HG03457 (cell line): ENCODE results near the gene TBL3.

Source experiments
- ATAC-seq: cut with Tn5 transposase; IDR thresholded peaks from one replicate; pipeline ENCODE4 v1.9.1; 2021; ENCODE audit warnings: moderate number of reproducible peaks; ENCODE audit not compliant: unreplicated experiment

The TBL3 gene

DNA sequence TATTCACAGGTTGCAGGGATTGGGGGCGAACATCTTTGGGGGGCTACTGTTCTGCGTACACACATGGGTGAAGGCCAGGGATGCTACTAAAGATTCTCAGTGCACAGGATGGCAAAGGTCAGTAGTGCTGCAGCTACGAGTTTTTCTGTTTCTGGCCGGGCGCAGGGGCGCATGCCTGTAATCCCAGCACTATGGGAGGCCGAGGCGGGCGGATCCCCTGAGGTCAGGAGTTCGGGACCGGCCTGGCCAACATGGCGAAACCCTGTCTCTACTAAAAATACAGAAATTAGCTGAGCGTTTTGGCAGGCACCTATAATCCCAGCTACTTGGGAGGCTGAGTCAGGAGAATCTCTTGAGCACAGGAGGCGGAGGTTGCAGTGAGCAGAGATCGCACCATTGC is 41.7 kb downstream of the TBL3 start:
- ATAC-seq, result no peak

DNA sequence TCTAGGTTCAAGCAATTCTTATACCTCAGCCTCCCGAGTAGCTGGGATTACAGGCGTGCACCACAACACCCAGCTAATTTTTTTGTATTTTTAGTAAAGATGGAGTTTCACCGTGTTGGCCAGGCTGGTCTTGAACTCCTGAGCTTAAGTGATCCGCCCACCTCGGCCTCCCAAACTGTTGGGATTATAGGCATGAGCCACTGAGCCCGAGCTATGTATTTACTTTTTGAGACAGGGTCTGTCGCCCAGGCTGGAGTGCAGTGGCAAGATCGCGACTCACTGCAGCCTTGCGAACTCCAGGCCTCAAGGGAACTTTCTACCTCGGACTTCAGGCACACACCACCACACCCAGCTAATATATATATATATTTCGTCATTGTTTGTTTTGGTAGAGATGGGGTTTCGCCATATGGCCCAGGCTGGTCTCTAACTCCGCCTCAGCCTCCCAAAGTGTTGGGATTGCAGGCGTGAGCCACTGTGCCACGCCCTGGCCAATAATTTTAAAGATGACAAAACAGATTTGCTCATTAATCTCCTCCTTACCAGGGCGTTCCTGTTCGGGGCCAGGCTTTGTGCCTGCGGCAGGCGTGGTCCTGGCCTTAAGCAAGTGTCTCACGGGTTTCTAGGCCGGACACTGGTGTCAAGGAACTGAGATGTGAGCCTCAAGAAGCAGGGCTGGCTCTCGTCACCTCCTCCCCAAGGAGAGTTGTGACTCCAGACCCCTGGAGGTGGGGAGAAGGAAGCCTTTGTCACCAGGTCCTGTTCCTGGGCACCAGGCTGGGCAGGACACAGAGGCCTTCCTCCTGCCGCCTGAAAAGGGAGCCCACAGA is 43.5 kb downstream of the TBL3 start:
- no peak for ATAC-seq

DNA sequence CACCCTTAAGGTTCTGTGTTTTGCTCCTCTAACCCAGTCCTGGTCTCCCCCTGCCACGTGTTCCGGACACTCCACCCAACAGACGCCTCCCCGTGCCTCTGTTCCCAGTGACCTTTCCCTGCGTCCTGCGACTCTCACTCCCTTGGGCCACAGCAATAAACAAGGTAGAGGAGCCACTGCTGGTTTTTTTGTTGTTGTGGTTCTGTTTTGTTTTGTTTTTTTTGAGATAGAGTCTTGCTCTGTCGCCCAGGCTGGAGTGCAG is 44.0 kb downstream of the TBL3 start:
- ATAC-seq, result no peak

DNA sequence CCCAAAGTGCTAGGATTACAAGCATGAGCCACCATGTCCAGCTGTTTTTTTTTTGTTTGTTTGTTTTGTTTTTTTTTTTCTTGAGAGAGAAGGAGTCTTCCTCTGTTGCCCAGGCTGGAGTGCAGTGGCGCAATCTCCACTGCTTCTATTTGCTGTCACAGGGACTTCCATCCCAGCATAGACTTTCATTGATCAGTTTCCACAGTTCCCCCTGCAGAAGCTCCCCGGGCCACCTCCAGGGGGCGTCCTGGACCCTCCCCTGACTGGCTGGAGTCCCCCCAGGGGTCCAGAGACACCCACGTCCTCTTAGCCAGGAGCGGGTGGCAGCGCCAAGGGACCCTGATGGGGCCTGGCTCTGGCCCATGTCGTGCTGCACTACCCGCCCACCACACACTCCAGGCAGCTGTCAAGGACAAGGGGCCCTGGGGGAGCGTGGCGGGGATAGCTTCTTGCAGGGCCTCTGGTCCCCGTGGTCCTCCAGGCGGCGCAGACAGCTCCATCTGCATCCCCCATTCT is 44.6 kb downstream of the TBL3 start:
- ATAC-seq, result no peak

DNA sequence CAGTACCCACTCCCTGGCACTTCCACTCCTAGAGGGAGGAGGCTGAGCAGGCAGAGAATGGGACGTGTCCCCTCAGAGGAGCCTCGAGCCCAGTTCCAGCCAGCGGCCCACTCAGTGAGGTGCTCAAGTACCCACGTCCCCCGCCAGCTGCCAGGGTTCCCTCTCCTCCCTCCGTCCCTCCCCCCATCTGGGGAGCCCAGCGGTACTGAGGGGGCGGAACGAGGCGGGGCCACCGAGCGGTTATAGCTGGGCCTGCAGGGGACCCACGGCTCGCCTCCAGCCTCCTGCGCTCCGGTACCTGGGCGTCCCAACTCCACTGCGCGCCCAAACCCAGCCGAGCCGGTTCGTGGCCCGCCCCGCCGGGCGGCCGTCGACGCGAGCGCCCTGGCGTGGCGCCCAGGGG is 47.7 kb downstream of the TBL3 start, which contains the start of gene NPW:
Gene NPW, plus strand, starts transcription at position 268 of the 403 bp plus-strand sequence.
- ATAC-seq, result no peak

DNA sequence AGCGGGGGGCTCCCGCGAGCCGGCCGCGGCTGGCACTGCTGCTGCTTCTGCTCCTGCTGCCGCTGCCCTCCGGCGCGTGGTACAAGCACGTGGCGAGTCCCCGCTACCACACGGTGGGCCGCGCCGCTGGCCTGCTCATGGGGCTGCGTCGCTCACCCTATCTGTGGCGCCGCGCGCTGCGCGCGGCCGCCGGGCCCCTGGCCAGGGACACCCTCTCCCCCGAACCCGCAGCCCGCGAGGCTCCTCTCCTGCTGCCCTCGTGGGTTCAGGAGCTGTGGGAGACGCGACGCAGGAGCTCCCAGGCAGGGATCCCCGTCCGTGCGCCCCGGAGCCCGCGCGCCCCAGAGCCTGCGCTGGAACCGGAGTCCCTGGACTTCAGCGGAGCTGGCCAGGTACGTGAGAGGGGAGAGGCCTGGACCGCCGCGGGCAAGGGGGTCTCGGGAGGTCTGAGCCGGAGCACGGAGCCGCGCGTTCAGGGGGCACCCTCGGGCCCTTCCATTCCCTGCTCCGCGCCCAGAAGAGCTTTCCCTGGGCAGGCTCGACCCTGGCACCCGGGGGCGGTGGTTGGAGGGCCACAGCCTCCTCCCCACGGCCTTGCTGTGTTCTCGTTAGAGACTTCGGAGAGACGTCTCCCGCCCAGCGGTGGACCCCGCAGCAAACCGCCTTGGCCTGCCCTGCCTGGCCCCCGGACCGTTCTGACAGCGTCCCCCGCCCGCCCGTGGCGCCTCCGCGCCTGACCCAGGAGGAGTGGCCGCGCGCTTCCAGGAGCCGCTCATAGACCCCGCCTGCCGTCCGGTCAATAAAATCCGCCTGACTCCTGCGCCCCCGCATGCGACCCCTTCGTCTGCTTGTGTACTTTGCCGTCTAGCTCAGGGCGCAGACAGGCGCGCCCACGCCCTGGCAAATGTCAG is 48.3 kb downstream of the TBL3 start:
- no peak for ATAC-seq

DNA sequence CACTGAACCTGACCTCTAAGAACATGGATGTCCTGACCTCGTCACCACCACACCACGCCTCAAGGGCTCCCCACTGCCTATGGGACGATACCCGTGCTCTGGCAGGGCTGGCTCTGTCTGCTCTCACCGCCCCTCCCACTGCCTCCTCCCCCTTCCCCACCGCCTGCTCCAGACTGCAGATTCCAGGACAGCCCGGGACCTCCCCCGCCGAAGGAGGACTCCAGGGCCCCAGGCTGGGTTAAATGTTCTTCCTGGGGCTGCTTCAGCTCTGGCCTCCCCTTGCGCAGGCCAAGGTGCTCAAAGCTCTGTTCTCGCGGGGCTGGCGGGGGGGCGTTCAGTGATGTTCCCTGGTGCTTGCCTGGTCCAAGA is 50.9 kb downstream of the TBL3 start:
- no peak for ATAC-seq

DNA sequence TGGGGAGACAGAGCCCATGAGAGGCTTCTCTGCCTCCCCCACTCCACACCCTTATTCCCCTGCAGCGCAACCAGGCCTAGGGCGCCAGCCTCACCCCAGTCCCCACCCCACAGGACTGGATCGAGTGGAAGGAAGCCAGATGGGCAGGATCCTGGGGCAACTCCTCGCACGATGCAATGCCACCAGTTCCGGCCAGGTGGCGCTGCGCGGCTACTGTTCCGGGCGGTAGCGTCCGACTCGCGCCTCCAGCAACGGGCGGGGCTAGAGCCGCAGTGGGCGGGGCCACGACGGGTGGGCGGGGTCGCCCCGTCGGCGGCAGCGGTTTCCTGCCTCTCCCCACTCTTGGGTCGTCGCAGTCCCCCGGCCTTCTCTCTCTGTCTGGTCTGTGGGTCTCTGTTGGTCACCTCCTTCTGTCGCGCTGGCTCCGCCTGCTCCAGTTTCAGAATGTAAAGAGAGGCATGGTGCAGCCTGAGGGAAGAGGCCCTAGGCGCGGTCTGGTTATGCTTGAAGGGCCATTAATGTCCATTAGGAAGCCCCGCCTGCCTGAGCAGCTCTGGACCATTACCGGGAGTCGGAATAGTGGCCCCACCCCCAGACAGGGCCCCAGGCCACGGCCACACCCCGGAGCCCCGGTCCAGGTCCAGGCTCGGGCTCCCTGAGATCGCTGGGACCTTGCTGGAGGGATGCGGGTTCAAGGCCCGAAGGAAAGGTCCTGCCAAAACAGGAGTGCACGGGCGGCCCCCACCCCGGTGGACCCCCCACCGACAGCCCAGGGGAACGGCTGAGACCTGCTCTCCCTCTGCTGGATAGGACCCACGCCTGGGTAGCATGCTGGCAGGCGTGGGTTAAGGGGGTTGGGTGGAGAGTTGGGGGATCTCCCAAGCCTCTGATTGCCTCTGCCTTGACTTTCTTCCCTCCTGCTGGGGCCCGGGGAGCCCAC is 51.5 kb downstream of the TBL3 start:
- no peak for ATAC-seq

DNA sequence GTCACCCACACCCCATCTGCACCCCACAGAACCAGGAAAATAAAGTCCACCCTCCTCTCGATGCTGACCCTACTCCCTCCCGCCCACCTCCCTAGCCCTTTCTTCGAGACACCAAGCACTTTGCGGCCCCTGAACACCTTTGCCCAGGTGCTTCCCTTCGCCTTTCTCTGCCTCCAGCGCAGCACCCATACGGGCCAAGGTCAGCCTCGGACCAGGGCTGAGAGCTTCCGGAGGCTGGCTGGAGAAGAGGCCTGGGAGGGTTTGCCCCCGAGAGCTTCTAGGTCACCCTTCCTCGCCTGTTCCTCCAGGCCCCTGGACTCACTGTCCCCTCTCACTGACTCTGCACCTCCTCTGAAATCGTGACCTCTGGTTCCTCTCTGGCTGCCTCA is 52.2 kb downstream of the TBL3 start:
- ATAC-seq, result no peak

DNA sequence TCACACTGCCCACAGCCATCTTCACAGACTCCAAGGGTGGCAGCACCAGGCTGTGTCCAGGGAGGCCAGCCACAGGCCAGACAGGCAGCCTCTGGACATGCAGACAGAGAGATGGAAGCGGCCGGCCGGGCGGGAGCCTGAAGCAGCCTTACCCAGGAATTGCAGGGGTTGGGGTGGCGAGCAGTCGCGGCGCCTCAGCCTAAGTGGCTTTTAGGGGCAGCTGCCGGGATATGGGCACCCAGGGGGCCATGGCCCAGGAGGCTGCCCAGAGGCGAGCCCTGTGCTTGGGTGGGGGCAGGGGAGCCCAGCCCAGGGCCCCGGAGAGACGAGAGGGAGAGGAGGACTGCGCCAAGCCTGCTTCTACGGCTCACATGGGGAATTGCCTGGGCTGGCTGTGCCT is 53.4 kb downstream of the TBL3 start:
- no peak for ATAC-seq

DNA sequence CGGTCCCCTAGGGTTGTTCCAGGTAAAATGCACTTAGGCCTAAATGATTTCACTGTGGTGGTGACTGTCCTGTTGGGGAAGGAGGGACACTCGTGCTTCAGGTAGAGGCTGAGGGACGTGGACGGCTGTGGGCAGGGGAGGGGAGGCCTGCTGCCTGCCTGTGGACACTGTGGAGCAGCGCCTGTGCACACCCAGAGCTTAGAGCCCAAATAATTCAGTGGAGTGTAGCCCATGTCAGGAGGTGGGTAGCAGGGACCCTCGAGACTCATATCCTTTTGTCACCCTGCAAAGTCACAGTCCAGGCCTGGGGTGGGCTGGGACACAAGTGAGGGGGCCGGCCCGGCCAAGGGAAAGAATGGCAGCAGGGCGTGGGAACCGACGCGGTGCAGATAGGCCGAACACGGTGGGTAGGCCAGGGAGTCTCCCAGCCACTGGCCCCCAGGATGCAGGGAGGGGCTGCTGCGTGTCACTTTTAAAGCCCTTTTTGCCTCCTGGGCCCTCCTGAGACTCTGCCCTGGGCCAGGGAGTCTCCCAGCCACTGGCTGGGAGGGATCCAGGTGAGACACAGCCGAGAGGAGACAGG is 54.1 kb downstream of the TBL3 start:
- ATAC-seq, result no peak

DNA sequence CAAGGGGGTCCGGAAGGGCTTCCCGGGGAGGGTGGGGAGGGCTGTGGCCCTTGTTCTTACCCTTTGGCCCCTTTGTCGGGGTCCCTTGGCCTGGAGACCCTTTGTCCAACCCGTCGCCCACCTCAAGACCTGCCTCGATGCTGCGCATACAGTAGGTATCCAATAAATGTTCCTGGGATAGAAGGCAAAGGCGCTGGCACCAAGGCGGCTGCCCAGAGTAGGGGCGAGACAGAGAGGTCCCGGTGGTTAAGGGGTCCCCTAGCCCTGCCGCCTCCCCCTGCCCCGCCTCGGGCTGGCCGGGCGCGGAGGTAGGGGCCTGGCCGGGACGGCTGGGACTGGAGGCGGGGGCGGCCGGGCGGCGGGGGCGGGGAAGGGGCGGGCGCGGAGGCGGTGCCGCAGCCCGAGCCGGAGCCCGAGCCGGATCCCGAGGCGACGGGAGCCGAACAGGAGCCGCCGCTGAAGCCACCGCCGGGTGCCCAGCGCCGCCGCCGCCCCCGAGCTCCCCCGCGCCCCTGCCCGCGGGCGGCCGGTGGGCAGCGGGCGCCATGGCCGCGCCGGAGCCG is 54.7 kb downstream of the TBL3 start, which contains the start of gene NHERF2:
Gene NHERF2, plus strand, starts transcription at position 442 of the 563 bp plus-strand sequence. Its CDS starts 104 bp downstream, at position 546.
- no peak for ATAC-seq

DNA sequence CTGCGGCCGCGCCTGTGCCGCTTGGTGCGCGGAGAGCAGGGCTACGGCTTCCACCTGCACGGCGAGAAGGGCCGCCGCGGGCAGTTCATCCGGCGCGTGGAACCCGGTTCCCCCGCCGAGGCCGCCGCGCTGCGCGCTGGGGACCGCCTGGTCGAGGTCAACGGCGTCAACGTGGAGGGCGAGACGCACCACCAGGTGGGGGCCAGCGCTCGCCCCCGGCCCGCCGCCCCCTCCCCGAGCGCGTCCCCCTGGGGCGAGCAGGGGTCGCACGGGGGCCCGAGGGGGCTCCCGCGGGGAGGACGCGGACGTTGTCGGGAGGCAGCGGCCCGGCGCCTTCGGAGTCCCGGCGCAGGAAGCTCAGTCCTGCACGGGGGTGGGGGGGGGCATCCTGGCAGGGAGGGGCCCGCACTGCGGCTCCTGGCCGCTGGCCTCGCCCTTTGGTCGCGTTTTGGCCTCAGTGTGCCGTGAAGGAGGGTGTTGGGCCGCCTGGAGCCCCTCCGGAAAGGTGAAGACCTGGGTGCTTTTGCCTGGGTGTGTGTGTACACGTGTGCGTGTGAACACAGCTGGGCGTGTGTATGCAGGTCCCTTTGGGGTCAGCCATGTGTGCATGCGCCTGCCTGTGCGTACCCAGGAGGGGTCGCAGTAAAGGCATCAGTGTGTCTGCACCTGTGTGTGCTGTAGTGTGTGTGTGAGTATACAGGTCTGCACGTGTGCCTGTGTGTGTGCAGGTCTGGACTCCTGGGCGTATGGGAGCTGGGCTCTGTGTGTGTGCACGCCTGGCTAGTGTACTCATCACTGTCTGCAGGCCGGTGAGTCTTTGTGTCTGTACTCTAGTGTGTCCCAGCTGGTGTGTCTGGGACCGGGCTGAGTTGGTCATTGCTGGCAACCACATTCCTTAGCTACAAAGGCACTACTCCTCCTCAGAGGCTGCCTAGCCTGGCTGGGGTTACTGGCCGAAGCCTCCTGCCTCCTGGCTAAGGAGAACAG is 55.5 kb downstream of the TBL3 start:
- no peak for ATAC-seq

DNA sequence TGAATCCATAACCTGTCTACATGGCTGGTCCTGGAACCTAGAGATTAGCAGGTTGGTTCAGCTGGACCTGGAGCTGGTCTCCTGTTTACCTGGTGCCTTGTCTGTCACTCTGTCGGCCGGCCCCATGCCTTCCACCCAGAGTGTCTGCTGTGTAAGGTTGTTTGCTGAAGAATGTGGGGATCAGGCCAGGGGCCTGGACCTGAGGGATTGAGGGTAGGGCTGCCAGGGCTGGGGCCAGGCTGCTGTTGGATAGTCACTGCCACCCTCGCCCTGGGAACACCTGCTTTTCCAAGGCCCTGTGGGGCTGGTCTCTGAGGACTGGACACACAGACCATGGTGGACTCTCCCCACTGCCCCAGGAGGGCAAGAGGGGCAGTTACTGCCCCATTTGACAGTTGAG is 56.3 kb downstream of the TBL3 start:
- ATAC-seq, result no peak

DNA sequence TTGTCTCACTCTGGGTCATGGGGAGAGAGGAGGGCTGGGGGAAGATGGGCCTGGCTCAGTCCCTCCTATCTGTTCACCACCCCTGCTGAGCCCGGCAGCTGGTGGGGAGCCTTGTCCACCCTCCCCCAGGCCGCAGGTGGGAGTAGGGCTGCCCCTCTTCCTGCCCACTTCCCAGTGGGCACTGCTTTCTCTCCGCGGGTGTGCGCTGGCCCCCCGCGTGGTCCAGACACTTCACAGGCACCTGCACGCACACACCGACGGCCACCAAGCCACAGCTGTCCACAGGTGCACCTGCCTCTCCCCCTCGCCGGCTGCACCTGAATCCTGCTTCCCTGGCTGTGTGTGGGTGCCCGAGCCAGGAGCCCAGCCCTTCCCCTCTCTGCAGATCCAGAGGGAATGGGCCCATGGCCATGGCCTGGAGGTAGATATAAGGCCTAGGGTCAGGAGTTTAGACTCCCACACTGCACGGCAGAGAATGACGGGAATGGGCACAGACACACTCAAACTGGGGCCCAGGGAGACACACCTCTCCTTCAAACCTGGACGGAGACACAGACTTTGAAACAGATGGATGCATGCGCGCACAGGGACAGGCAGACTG is 56.9 kb downstream of the TBL3 start:
- ATAC-seq, result no peak

DNA sequence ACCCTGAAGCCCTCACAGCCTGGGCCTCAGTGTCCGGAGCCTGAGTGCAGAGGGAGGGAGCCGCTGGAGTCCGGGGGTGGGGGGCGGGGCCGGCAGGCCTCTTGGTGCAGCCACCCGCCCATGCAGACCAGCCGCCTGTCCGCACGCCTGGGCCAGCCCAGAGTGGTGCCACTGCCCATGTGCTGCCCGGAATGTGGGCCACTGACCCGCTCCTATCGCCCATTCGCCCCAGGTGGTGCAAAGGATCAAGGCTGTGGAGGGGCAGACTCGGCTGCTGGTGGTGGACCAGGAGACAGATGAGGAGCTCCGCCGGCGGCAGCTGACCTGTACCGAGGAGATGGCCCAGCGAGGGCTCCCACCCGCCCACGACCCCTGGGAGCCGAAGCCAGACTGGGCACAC is 57.5 kb downstream of the TBL3 start:
- no peak for ATAC-seq

DNA sequence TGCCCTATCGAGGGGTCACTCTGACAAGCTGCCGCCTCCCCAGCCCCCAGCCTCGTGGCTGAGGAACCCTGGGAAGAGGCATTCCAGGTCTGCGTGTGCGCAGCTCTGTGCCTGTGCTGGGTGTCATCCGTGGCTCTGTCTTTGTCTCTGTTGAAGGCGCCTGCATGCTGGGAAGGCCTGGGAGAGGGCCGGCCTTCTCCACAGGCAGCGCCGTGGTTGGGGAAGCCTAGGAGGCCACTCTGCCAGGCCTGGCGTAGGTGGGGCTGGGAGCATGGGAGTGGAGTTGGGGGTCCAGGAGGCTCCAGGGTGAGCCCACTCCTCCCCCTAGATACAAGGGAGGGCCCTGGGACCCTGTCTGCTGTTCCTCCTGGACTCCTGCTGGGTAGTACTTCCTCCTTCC is 58.2 kb downstream of the TBL3 start:
- no peak for ATAC-seq

DNA sequence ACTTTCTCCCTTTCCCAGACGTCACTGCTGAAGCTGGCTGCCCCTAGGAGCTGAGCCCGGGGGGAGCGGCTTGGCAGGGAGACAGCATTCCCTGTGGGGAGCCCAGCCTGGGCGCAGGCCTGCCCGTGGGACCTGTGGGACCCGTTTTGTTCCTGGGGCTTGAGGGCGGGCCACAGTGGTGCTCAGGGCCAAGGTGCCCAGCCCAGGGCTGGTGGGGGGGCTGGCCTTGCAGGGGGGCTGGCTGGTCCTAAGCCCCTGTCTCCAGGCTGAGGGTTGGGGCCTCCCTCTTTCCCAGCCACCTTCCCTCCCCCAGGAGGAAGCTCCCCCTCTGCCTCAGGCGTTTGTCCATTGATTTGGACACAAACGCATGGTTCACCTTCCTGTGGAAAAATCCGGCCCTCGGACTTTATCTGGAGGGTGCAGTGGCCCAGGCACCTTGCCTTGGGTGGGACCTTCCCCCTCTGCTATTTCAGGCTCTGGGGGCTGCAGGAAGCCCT is 59.3 kb downstream of the TBL3 start:
- ATAC-seq, result no peak
